ENCODE results near the gene SIPA1L3. TPM values are rescaled to one million over a fixed set of nuclear protein-coding genes. Genes with fewer than 3 reads are reported as not detected.

Gene SIPA1L3
- total RNA-seq, 3 donors from 2014 or later, result 93.6 to 173 (median 144) TPM

GRCh38 chr19:38173291-38174041 lies 266.5 kb downstream of the SIPA1L3 start:
- H3K4me3 ChIP-seq, result no peak overlapping the region
- DNase-seq (no peak), ATAC-seq (peak; percentile 47)
- H3K36me3 ChIP-seq (ENCODE audit: low read depth), result no peaks in the 10 kb centered on the region
- no peaks in the 10 kb centered on the region for H3K4me1 ChIP-seq (ENCODE audit: low read depth)
- intact Hi-C loops (cut with DNase I, micrococcal nuclease), result no loop called here
- no peak for TF ChIP-seq CTCF (IDR thresholded peaks at IDR 0.05)
- H3K9me3 ChIP-seq, result no peaks in the 10 kb centered on the region

GRCh38 chr19:38175422-38175821 lies 268.4 kb downstream of the SIPA1L3 start:
- TF ChIP-seq CTCF (IDR thresholded peaks at IDR 0.05), result no peak
- no peak overlapping the region for H3K4me3 ChIP-seq
- no peak for DNase-seq
- intact Hi-C loops (cut with DNase I, micrococcal nuclease), result no loop called here
- no peaks in the 10 kb centered on the region for H3K4me1 ChIP-seq (ENCODE audit: low read depth)
- H3K36me3 ChIP-seq (ENCODE audit: low read depth), result no peaks in the 10 kb centered on the region
- ATAC-seq, result no peak
- peaks cover 16% of the 10 kb centered on the region for H3K9me3 ChIP-seq

- ATAC-seq (no peak), DNase-seq (no peak)
- peaks cover 3% of the 10 kb centered on the region for H3K36me3 ChIP-seq (ENCODE audit: low read depth)
- no peaks in the 10 kb centered on the region for H3K4me1 ChIP-seq (ENCODE audit: low read depth)
- H3K9me3 ChIP-seq, result peaks cover 18% of the 10 kb centered on the region
- intact Hi-C loops (cut with DNase I, micrococcal nuclease), result no loop called here
- no peak for TF ChIP-seq CTCF (IDR thresholded peaks at IDR 0.05)
- H3K4me3 ChIP-seq, result no peak overlapping the region
Measured at GRCh38 chr19:38180071-38180470, 273.1 kb downstream of the SIPA1L3 start.

- H3K36me3 ChIP-seq (ENCODE audit: low read depth), result peaks cover 3% of the 10 kb centered on the region
- ATAC-seq, result no peak
- intact Hi-C loops (cut with DNase I, micrococcal nuclease), result no loop called here
- peaks cover 18% of the 10 kb centered on the region for H3K9me3 ChIP-seq
- no peak for DNase-seq
- TF ChIP-seq CTCF (IDR thresholded peaks at IDR 0.05), result no peak
- no peak overlapping the region for H3K4me3 ChIP-seq
- H3K4me1 ChIP-seq (ENCODE audit: low read depth), result no peaks in the 10 kb centered on the region
Measured at GRCh38 chr19:38182536-38183210, 275.7 kb downstream of the SIPA1L3 start.

- peaks cover 3% of the 10 kb centered on the region for H3K36me3 ChIP-seq (ENCODE audit: low read depth)
- ATAC-seq (peak; percentile 35), DNase-seq (no peak)
- no peak for TF ChIP-seq CTCF (IDR thresholded peaks at IDR 0.05)
- H3K9me3 ChIP-seq, result peaks cover 18% of the 10 kb centered on the region
- intact Hi-C loops (cut with DNase I, micrococcal nuclease), result no loop called here
- no peak overlapping the region for H3K4me3 ChIP-seq
- no peaks in the 10 kb centered on the region for H3K4me1 ChIP-seq (ENCODE audit: low read depth)
Measured at GRCh38 chr19:38183251-38183897, 276.4 kb downstream of the SIPA1L3 start.
